Measurements from ENCODE around the gene GOLGB1.
"Not testable (repeated sequence)": the region's sequence is repeated elsewhere in the genome, so short reads cannot be mapped to it uniquely, and the experiment has no call there.

- TF ChIP-seq CTCF (conservative IDR thresholded peaks at IDR 0.05; ENCODE audit: low read depth, low read length); MXI1 (IDR thresholded peaks at IDR 0.05; ENCODE audit: borderline replicate concordance, low read depth, low read length); RFX5 (IDR thresholded peaks at IDR 0.05; ENCODE audit: low read depth, low read length); ELK1 (IDR thresholded peaks at IDR 0.05; ENCODE audit: borderline replicate concordance, low read depth, low read length); RCOR1 (IDR thresholded peaks at IDR 0.05; ENCODE audit: insufficient replicate concordance, low read length); RAD21 (IDR thresholded peaks at IDR 0.05; ENCODE audit: low read length); POLR2A (IDR thresholded peaks at IDR 0.05; ENCODE audit: low read depth, low read length); CEBPB (IDR thresholded peaks at IDR 0.05; ENCODE audit: low read depth, low read length); USF2 (IDR thresholded peaks at IDR 0.05; ENCODE audit: low read depth, low read length): not testable (repeated sequence)
These were observed 60.8 kb downstream of the GOLGB1 start for GRCh38 chr3:121688747-121689146.
